ENCODE measurements around the gene NFKBIL1.

Gene NFKBIL1

GRCh38 chr6:31607317-31607716 is 59.9 kb downstream of the NFKBIL1 start:
- Mint-ChIP-seq H3K27me3 (no peaks in the 10 kb centered on the region), H3K9me3 (no peaks in the 10 kb centered on the region)

More at GRCh38 chr6:31607317-31607716, 59.9 kb downstream of the NFKBIL1 start:
- Mint-ChIP-seq H3K4me1 (no peaks in the 10 kb centered on the region), H3K27ac (no peak overlapping the region), H3K36me3 (no peaks in the 10 kb centered on the region), H3K4me3 (no peak overlapping the region)
- ATAC-seq = no peak

All from stimulated activated memory B cell treated with anti-CD40 and anti-IgM and Interleukin-4, amounts not matched to agents 10 μg/mL and 1 μg/mL and 100 μg/mL, for 72 hours (primary cell).